MCF 10A (cell line): ENCODE results near the gene PIK3C2B. TPM values are rescaled to one million over a fixed set of nuclear protein-coding genes. Genes with fewer than 3 reads are reported as not detected.

ENCODE experiments used
- BruUV-seq: library from RNA; stranded (reverse); fragments of 400-500 nt; replicated peaks from 2 replicates; lab custom pipeline; 2021; lab: Mats Ljungman, UMichigan
- CTCF ChIA-PET: fragments of 300-600 bp; sonication (Branson Sonifier 250); formaldehyde crosslinking; extraction: SDS; loops from one replicate; lab custom pipeline; 2021; ENCODE audit warnings: antibody characterized with exemption, inconsistent platforms; lab: Yijun Ruan, JAX
- POLR2A ChIA-PET: fragments of 300-600, 350-650 bp; sonication (Branson Sonifier 250); formaldehyde crosslinking; extraction: SDS; loops from one replicate; lab custom pipeline; 2020; ENCODE audit warnings: antibody characterized with exemption, inconsistent platforms; lab: Yijun Ruan, JAX
- DNase-seq: peaks from one replicate; pipeline ENCODE4 v3.0.0-alpha.2; 2018; ENCODE audit not compliant: unreplicated experiment
- H3K27ac Mint-ChIP-seq: one replicate; pipeline ENCODE4 v1.8.0; 2022; ENCODE audit warnings: mild to moderate bottlenecking, low read depth, mixed read lengths; ENCODE audit not compliant: unreplicated experiment
- H3K27me3 Mint-ChIP-seq: one replicate; pipeline ENCODE4 v1.8.0; 2022; ENCODE audit warnings: mixed read lengths; ENCODE audit not compliant: insufficient read depth, unreplicated experiment
- H3K36me3 Mint-ChIP-seq: one replicate; pipeline ENCODE4 v1.8.0; 2022; ENCODE audit warnings: mild to moderate bottlenecking, moderate library complexity, mixed read lengths; ENCODE audit not compliant: insufficient read depth, unreplicated experiment
- H3K4me1 Mint-ChIP-seq: one replicate; pipeline ENCODE4 v1.8.0; 2022; ENCODE audit warnings: mixed read lengths; ENCODE audit not compliant: insufficient read depth, unreplicated experiment
- H3K4me3 Mint-ChIP-seq: one replicate; pipeline ENCODE4 v1.8.0; 2022; ENCODE audit warnings: mild to moderate bottlenecking, moderate library complexity, mixed read lengths; ENCODE audit not compliant: unreplicated experiment
- H3K9me3 Mint-ChIP-seq: one replicate; pipeline ENCODE4 v1.8.0; 2022; ENCODE audit warnings: mixed read lengths; ENCODE audit not compliant: unreplicated experiment
- intact Hi-C: fragments of 100-400 bp; cut with micrococcal nuclease; formaldehyde crosslinking; loops from 2 replicates; pipeline ENCODE4 v1.14.1; 2022
- total RNA-seq: library from RNA; stranded (reverse); gene quantifications from 2 replicates; pipeline ENCODE4 v1.2.3, GENCODE V29; 2022
- TF ChIP-seq, protein P1 (sequence below): fragments of 200-600 bp; IDR thresholded peaks from one replicate; pipeline ENCODE4 v1.8.0; 2022; ENCODE audit warnings: antibody characterized with exemption, mild to moderate bottlenecking; ENCODE audit not compliant: unreplicated experiment

The PIK3C2B gene
- total RNA-seq, 1 experiment from 2014 or later = 3.4 TPM

DNA sequence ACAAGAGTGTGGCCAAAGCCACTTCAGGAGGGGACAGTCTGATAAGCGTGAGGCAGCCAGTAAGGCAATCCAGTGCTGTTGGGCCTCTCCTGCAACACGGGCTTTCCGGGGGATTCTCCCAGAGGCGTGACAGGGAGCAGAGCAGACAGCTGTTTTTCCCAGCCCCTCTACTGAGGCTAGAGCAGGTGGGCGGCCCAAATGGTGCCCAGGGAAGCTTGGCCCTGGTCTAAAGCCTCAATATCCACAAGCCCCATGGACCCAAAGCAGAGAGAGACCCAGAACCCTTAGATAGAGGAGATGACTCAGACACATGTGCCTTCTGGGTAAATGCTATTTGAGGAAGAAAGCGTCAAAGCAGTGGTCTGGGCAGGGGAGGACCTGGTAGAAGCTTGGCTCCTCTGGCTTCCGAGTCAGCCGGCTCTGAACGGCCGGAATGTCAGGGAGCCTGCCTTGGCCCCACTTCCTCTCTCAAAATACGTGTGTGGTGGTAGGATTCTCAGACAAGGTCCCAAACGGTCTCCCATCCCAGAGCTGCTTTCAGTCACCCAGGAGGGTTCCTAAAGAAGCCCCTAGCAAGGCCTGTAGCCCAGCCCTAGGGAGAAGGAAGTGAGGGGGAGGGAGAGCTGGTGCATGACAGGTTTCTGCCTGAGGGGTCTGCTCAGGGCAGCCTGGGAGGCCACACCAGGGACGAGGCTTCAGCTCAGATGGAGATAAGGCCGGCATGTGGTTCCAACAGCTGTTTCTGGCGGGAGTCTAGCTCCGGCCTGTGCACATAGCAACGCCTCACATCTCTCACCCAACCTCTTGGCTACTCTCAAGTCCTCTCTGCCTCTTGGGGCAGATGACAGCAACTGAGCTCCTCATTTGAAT is 28.8 kb downstream of the PIK3C2B start:
- no peaks in the 10 kb centered on the region for H3K9me3 Mint-ChIP-seq
- BruUV-seq = no TSS peak
- no peak overlapping the region for H3K27ac Mint-ChIP-seq
- ChIA-PET CTCF (interaction anchor here (0.6 to 1.6 kb wide), 9 partner anchors 12 to 770 kb away, joined by 3 to 10 read pairs (median 3); partner anchors contain the start of gene PIK3C2B), POLR2A (interaction anchor here (0.6 to 1.3 kb wide), 2 partner anchors 11 to 12 kb away, joined by 3 to 4 read pairs; no protein-coding TSS in a partner anchor)
- H3K36me3 Mint-ChIP-seq = no peaks in the 10 kb centered on the region
- H3K27me3 Mint-ChIP-seq = no peaks in the 10 kb centered on the region
- H3K4me3 Mint-ChIP-seq = no peak overlapping the region
- TF ChIP-seq, protein P1, sequence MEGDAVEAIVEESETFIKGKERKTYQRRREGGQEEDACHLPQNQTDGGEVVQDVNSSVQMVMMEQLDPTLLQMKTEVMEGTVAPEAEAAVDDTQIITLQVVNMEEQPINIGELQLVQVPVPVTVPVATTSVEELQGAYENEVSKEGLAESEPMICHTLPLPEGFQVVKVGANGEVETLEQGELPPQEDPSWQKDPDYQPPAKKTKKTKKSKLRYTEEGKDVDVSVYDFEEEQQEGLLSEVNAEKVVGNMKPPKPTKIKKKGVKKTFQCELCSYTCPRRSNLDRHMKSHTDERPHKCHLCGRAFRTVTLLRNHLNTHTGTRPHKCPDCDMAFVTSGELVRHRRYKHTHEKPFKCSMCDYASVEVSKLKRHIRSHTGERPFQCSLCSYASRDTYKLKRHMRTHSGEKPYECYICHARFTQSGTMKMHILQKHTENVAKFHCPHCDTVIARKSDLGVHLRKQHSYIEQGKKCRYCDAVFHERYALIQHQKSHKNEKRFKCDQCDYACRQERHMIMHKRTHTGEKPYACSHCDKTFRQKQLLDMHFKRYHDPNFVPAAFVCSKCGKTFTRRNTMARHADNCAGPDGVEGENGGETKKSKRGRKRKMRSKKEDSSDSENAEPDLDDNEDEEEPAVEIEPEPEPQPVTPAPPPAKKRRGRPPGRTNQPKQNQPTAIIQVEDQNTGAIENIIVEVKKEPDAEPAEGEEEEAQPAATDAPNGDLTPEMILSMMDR = no peak
- no peaks in the 10 kb centered on the region for H3K4me1 Mint-ChIP-seq
- DNase-seq = no peak
- intact Hi-C loops = no loop called here

DNA sequence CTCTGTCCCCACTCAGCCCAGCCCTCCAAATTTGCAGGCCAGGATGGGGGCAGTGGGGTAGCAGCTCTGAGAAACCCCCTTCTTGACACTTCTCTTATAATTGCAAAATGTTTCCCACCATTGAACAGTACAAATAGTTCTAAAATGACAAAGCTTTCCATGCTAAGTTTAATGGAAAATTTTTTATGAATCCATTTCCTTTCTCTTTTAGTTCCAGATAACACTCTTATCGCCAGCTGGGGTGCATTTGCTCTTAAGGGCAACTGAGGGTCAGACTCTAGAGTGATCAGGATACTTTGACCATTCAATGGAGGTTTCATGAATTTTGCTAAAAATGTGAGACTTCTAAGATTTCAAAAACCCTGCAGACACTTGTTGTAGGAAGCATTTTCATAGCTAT is 29.9 kb downstream of the PIK3C2B start:
- H3K4me1 Mint-ChIP-seq = no peaks in the 10 kb centered on the region
- POLR2A ChIA-PET = interaction anchor here (0.6 kb wide), 2 partner anchors 10 to 93 kb away, joined by 3 read pairs; no protein-coding TSS in a partner anchor

DNA sequence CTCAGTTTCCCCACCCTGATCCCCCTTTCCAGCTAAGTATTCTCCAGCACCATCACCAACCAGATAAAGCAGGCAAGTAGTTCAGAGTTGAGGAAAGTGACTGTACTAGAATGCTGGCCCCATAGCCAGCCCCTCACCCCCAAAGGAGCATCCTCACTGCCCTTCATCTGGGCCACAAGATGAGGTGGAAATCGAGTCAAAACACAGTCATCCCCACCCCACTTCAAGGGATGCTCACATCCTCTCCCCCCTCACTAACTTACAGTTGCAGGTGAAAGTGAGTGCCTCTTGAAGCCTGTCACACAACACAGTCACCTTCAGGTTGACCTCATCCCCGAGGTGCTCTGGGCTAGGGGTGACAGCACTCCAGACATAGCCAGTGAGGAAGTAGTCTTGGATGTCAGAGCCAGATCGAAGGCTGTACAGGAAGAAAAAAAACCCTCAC is 30.4 kb downstream of the PIK3C2B start:
- BruUV-seq = no TSS peak
- no peak overlapping the region for H3K4me3 Mint-ChIP-seq

More for the DNA sequence above, 29.9 kb downstream of the PIK3C2B start:
- intact Hi-C loops = no loop called here
- H3K9me3 Mint-ChIP-seq = no peaks in the 10 kb centered on the region
- TF ChIP-seq, protein P1 = no peak
- CTCF ChIA-PET = interaction anchor here (0.7 to 1.6 kb wide), 5 partner anchors 21 to 652 kb away, joined by 3 to 10 read pairs (median 3); partner anchors contain the start of gene PIK3C2B
- H3K27me3 Mint-ChIP-seq = no peaks in the 10 kb centered on the region
- no peak for DNase-seq
- BruUV-seq = no TSS peak
- H3K27ac Mint-ChIP-seq = no peak overlapping the region
- H3K36me3 Mint-ChIP-seq = no peaks in the 10 kb centered on the region
- no peak overlapping the region for H3K4me3 Mint-ChIP-seq

More for the DNA sequence above, 30.4 kb downstream of the PIK3C2B start:
- H3K4me1 Mint-ChIP-seq = no peaks in the 10 kb centered on the region
- DNase-seq = no peak
- H3K27me3 Mint-ChIP-seq = no peaks in the 10 kb centered on the region
- ChIA-PET POLR2A (interaction anchor here (0.6 kb wide), 1 partner anchor 93 kb away, joined by 3 read pairs; no protein-coding TSS in a partner anchor), CTCF (interaction anchor here (0.9 to 1.6 kb wide), 4 partner anchors 20 to 39 kb away, joined by 3 to 10 read pairs (median 3); partner anchors contain the start of gene PIK3C2B)
- H3K36me3 Mint-ChIP-seq = no peaks in the 10 kb centered on the region
- intact Hi-C loops = no loop called here
- H3K27ac Mint-ChIP-seq = no peak overlapping the region
- TF ChIP-seq, protein P1 = no peak
- H3K9me3 Mint-ChIP-seq = no peaks in the 10 kb centered on the region
